ENCODE results near the gene SMG6.

The SMG6 gene

GRCh38 chr17:2081564-2081963 is 222.0 kb downstream of the SMG6 start:
- no peak overlapping the region for H3K27ac ChIP-seq (ENCODE audit: extremely low read depth, low read depth, low read length)
- no peaks in the 10 kb centered on the region for H3K9me3 ChIP-seq (ENCODE audit: control insufficient read depth, insufficient read depth, low read depth, low read length)
- POLR2A ChIA-PET = no interaction called here
- CTCF ChIA-PET = interaction anchor here (1.0 to 1.4 kb wide), 3 partner anchors 8 to 17 kb away, joined by 3 to 4 read pairs (median 3); no protein-coding TSS in a partner anchor
- H3K4me3 ChIP-seq (ENCODE audit: low read depth, low read length) = no peak overlapping the region
- peaks cover 4 to 66% of the 10 kb centered on the region in 2 experiments; a peak in 2 of 3 replicates for H3K36me3 ChIP-seq (ENCODE audit: control insufficient read depth in 2 of 2, insufficient read depth in 1 of 2, low read length in 2 of 2)
- no peaks in the 10 kb centered on the region for H3K4me1 ChIP-seq (ENCODE audit: control insufficient read depth, insufficient read depth, low read length)
- TF ChIP-seq GFI1B (tag by site-specific recombination; IDR thresholded peaks at IDR 0.05) = no peak
- no peak for TF ChIP-seq ZNF157 (tag by site-specific recombination; IDR thresholded peaks at IDR 0.05)
- no peak for TF ChIP-seq ZNF121 (tag by site-specific recombination; IDR thresholded peaks at IDR 0.05)
- no peak for TF ChIP-seq SETDB1 (IDR thresholded peaks at IDR 0.05; ENCODE audit: insufficient read length, low read length)
- TF ChIP-seq, protein P1, sequence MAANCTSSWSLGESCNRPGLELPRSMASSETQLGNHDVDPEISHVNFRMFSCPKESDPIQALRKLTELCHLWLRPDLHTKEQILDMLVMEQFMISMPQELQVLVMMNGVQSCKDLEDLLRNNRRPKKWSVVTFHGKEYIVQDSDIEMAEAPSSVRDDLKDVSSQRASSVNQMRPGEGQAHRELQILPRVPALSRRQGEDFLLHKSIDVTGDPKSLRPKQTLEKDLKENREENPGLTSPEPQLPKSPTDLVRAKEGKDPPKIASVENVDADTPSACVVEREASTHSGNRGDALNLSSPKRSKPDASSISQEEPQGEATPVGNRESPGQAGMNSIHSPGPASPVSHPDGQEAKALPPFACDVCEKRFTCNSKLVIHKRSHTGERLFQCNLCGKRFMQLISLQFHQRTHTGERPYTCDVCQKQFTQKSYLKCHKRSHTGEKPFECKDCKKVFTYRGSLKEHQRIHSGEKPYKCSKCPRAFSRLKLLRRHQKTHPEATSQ (tag by site-specific recombination; IDR thresholded peaks at IDR 0.05) = no peak

DNA sequence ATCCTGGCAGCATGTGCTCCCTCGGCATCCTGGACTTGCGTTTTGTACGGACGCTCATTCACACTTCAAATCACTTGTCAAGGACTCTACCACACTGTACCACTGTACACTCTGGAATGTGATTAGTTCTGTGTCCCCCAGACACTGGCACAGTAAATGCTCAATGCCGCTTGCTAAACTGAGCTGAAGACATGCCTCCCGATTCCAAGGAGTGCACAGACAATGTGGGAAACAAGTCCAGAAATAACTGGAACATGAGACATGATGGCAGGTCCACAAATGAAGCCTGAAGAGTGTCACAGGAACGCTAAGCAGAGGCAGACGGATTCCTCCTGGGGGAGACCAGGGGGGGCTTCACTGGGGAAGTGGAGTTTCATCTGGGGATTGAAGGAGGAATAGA is 226.5 kb downstream of the SMG6 start:
- TF ChIP-seq ZSCAN30 (tag by site-specific recombination; IDR thresholded peaks at IDR 0.05) = no peak
- TF ChIP-seq, protein P2, sequence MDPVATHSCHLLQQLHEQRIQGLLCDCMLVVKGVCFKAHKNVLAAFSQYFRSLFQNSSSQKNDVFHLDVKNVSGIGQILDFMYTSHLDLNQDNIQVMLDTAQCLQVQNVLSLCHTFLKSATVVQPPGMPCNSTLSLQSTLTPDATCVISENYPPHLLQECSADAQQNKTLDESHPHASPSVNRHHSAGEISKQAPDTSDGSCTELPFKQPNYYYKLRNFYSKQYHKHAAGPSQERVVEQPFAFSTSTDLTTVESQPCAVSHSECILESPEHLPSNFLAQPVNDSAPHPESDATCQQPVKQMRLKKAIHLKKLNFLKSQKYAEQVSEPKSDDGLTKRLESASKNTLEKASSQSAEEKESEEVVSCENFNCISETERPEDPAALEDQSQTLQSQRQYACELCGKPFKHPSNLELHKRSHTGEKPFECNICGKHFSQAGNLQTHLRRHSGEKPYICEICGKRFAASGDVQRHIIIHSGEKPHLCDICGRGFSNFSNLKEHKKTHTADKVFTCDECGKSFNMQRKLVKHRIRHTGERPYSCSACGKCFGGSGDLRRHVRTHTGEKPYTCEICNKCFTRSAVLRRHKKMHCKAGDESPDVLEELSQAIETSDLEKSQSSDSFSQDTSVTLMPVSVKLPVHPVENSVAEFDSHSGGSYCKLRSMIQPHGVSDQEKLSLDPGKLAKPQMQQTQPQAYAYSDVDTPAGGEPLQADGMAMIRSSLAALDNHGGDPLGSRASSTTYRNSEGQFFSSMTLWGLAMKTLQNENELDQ (tag by site-specific recombination; IDR thresholded peaks at IDR 0.05; ENCODE audit: low read depth) = no peak
- no peaks in the 10 kb centered on the region for H3K9me3 ChIP-seq (ENCODE audit: control insufficient read depth, insufficient read depth, low read depth, low read length)
- H3K27ac ChIP-seq (ENCODE audit: extremely low read depth, low read depth, low read length) = peak overlapping the region; percentile 42; the same call in 1 of the 2 replicates
- POLR2A ChIA-PET = no interaction called here
- H3K4me1 ChIP-seq (ENCODE audit: control insufficient read depth, insufficient read depth, low read length) = peaks cover 3% of the 10 kb centered on the region; the same call in 1 of the 2 replicates
- peaks cover 4 to 56% of the 10 kb centered on the region in 2 experiments; a peak in 2 of 3 replicates for H3K36me3 ChIP-seq (ENCODE audit: control insufficient read depth in 2 of 2, insufficient read depth in 1 of 2, low read length in 2 of 2)
- CTCF ChIA-PET = interaction anchor here (0.5 to 3.8 kb wide), 4 partner anchors 12 to 316 kb away, joined by 4 to 18 read pairs (median 6); no protein-coding TSS in a partner anchor
- H3K4me3 ChIP-seq (ENCODE audit: low read depth, low read length) = no peak overlapping the region

DNA sequence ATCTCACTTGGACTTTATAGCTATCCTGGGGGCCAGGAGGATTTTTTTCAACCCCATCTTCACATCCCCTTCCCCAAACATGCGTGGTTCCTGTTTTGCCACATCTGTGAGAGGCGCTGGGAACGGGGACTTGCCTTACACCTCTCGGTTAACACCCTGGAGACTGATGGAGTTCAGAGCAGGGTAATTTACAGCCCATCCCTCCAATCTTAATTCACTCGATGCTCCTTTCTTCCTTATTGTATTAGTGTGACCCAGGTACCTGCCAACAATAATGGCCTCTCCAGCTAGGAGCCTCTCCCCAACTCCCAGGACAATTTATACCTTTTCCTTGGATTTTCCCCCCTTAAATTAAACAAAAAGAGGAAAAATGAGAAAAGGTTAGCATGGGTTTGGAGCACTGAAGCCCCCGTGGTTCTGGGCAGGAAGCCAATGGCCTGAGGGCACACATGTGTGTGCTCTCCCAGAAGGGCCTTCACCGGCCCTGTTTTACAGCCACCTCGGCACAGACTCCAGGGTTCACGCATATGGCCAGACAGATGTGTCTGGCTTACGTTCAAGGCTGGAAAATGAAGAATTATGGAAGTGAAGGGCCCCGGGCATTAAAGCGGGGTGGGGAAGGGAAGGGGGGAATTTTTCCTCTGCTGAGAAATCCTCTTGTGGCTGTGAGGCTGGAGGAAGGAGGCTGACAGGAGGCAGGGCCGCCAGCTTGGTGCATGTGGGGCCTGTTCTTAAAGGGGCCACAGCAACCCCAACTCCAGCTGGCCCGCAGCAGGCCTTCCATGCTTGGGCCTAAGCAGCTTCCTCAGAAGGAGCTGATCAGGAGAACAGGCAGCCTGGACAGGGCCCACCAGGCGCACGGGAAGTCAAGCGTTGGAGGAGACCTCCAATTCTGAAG is 227.2 kb downstream of the SMG6 start:
- Histone ChIP-seq H3K9me3 (ENCODE audit: control insufficient read depth, insufficient read depth, low read depth, low read length) (no peaks in the 10 kb centered on the region), H3K36me3 (ENCODE audit: control insufficient read depth in 2 of 2, insufficient read depth in 1 of 2, low read length in 2 of 2) (peaks cover 4 to 56% of the 10 kb centered on the region in 2 experiments; a peak in 2 of 3 replicates), H3K4me1 (ENCODE audit: control insufficient read depth, insufficient read depth, low read length) (peaks cover 3% of the 10 kb centered on the region; the same call in 1 of the 2 replicates), H3K4me3 (ENCODE audit: low read depth, low read length) (no peak overlapping the region), H3K27ac (ENCODE audit: extremely low read depth, low read depth, low read length) (peak overlapping the region; percentile 42)
- CTCF ChIA-PET = interaction anchor here (0.5 to 3.8 kb wide), 7 partner anchors 9 to 317 kb away, joined by 3 to 18 read pairs (median 4); partner anchors contain the start of gene HIC1
- POLR2A ChIA-PET = no interaction called here
- TF ChIP-seq ZBTB20 (tag by site-specific recombination; IDR thresholded peaks at IDR 0.05) (peak; percentile 74), WT1 (tag by site-specific recombination; IDR thresholded peaks at IDR 0.05) (no peak), BCL6B (tag by site-specific recombination; IDR thresholded peaks at IDR 0.05) (no peak), TRIM28 (IDR thresholded peaks at IDR 0.05; ENCODE audit: borderline replicate concordance, low read length) (no peak), ZNF423 (tag by site-specific recombination; IDR thresholded peaks at IDR 0.05) (no peak), ZNF692 (tag by site-specific recombination; IDR thresholded peaks at IDR 0.05) (peak; percentile 93), GLIS1 (tag by site-specific recombination; IDR thresholded peaks at IDR 0.05) (no peak)
- TF ChIP-seq, protein P3, sequence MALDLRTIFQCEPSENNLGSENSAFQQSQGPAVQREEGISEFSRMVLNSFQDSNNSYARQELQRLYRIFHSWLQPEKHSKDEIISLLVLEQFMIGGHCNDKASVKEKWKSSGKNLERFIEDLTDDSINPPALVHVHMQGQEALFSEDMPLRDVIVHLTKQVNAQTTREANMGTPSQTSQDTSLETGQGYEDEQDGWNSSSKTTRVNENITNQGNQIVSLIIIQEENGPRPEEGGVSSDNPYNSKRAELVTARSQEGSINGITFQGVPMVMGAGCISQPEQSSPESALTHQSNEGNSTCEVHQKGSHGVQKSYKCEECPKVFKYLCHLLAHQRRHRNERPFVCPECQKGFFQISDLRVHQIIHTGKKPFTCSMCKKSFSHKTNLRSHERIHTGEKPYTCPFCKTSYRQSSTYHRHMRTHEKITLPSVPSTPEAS (tag by site-specific recombination; IDR thresholded peaks at IDR 0.05) = no peak
- TF ChIP-seq, protein P4, sequence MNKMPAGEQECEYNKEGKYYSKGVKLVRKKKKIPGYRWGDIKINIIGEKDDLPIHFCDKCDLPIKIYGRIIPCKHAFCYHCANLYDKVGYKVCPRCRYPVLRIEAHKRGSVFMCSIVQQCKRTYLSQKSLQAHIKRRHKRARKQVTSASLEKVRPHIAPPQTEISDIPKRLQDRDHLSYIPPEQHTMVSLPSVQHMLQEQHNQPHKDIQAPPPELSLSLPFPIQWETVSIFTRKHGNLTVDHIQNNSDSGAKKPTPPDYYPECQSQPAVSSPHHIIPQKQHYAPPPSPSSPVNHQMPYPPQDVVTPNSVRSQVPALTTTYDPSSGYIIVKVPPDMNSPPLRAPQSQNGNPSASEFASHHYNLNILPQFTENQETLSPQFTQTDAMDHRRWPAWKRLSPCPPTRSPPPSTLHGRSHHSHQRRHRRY (tag by site-specific recombination; IDR thresholded peaks at IDR 0.05) = no peak
- TF ChIP-seq, protein P5, sequence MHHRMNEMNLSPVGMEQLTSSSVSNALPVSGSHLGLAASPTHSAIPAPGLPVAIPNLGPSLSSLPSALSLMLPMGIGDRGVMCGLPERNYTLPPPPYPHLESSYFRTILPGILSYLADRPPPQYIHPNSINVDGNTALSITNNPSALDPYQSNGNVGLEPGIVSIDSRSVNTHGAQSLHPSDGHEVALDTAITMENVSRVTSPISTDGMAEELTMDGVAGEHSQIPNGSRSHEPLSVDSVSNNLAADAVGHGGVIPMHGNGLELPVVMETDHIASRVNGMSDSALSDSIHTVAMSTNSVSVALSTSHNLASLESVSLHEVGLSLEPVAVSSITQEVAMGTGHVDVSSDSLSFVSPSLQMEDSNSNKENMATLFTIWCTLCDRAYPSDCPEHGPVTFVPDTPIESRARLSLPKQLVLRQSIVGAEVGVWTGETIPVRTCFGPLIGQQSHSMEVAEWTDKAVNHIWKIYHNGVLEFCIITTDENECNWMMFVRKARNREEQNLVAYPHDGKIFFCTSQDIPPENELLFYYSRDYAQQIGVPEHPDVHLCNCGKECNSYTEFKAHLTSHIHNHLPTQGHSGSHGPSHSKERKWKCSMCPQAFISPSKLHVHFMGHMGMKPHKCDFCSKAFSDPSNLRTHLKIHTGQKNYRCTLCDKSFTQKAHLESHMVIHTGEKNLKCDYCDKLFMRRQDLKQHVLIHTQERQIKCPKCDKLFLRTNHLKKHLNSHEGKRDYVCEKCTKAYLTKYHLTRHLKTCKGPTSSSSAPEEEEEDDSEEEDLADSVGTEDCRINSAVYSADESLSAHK (tag by site-specific recombination; IDR thresholded peaks at IDR 0.05) = no peak
